Tibial nerve (tissue), 4 donors: ENCODE data around the gene ATP5MG.

Experiments
- EP300 ChIP-seq, 2 donors: sonication (generic); formaldehyde crosslinking; IDR thresholded peaks; one replicate each; pipeline ENCODE4 v1.6.1; 2017; ENCODE audit warnings: antibody characterized with exemption in 2 of 2, mild to moderate bottlenecking in 1 of 2
- POLR2A ChIP-seq, 2 donors: fragments of 450-650 bp; IDR thresholded peaks; one replicate each; pipeline ENCODE4 v1.6.1; 2017; ENCODE audit warnings: antibody characterized with exemption in 2 of 2, mild to moderate bottlenecking in 2 of 2, moderate library complexity in 2 of 2
- TF ChIP-seq, protein P1 (sequence below), 5 experiments: fragments of 200-600 bp in 3 of 5; fragments of 450-650 bp in 2 of 5; sonication (generic) in 3 of 5; IDR thresholded peaks; one replicate each; pipeline ENCODE4 v1.5.1; 2016 to 2019; ENCODE audit warnings: antibody characterized with exemption in 5 of 5, mild to moderate bottlenecking in 3 of 5, moderate library complexity in 2 of 5

DNA sequence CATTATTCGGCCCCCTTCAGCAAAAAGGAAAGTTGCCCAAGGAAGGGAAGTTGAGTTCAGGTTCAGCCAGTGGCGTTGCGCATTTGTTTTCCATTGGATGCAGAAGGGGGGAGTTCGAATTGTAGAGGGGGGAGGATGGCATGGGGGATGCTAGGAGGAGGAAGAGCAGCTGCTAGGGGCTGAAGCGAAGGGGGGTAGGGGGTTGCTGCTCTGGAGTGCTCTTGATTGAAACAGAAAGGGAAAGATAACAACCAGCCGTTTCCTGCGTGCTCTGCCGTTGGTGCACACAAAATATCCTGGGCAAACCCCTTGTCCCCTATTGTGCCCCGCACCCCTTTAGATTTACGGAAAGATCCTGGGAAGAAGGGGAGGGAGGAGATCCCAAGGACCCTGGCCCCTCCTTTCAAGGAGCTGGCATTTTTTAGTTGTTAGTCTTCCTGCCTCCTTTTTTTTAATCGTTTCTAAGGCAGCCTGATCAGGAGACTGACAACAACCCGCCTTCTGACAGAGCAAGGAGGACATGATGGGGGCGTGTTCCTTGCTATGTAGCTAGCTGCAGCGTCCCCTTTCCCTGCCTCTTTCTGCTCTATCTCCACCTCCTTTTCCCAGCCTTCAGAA lies 37.0 kb downstream of the ATP5MG start:
- TF ChIP-seq, protein P1, sequence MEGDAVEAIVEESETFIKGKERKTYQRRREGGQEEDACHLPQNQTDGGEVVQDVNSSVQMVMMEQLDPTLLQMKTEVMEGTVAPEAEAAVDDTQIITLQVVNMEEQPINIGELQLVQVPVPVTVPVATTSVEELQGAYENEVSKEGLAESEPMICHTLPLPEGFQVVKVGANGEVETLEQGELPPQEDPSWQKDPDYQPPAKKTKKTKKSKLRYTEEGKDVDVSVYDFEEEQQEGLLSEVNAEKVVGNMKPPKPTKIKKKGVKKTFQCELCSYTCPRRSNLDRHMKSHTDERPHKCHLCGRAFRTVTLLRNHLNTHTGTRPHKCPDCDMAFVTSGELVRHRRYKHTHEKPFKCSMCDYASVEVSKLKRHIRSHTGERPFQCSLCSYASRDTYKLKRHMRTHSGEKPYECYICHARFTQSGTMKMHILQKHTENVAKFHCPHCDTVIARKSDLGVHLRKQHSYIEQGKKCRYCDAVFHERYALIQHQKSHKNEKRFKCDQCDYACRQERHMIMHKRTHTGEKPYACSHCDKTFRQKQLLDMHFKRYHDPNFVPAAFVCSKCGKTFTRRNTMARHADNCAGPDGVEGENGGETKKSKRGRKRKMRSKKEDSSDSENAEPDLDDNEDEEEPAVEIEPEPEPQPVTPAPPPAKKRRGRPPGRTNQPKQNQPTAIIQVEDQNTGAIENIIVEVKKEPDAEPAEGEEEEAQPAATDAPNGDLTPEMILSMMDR (IDR thresholded peaks at IDR 0.05), result no peak
- TF ChIP-seq POLR2A (IDR thresholded peaks at IDR 0.05) (no peak), EP300 (IDR thresholded peaks at IDR 0.05) (peak in 1 of 2 donors; percentile 33)
